GM18499 (cell line): ENCODE data around the gene PTPRK.

Source experiments
- ATAC-seq: cut with Tn5 transposase; IDR thresholded peaks from one replicate; pipeline ENCODE4 v1.9.1; 2021; ENCODE audit warnings: moderate number of reproducible peaks; ENCODE audit not compliant: insufficient read depth, unreplicated experiment

The PTPRK gene

GRCh38 chr6:128358244-128358776, 162.1 kb downstream of the PTPRK start:
- ATAC-seq: no peak

- no peak for ATAC-seq
These were observed 162.8 kb downstream of the PTPRK start for GRCh38 chr6:128357392-128358130.

DNA sequence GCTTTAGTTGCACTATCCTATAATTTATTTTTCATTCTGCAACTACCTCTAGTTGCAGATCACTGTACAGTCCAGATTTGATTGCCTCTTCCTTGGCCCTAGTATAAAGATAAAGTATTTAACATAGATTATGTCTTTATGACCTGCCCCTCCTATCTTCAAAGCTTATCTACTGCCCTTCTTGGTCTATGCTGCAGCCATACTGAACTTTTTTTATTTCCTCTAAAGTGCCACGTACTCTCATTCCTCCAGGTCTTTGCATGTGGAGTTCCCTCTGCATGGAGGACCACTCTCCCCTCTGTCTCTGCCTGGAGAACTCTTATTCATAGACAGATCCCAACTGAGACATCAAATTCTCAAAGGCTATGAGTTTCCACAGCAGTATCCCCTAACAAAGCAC, 168.0 kb downstream of the PTPRK start:
- no peak for ATAC-seq

DNA sequence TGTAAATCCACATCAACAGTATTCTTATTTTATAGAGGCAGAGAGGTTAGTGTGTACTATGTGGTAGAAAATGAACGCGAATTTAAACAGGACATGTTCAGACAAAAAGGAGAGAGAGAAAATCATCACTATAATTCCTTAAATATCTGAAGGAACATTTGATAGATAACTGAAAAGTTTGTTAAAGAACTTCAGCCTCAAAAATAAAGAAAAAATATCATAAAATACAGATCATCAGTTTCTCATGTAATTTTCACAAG, 169.2 kb downstream of the PTPRK start:
- ATAC-seq: no peak

GRCh38 chr6:128350416-128351254, 169.8 kb downstream of the PTPRK start:
- ATAC-seq: no peak

DNA sequence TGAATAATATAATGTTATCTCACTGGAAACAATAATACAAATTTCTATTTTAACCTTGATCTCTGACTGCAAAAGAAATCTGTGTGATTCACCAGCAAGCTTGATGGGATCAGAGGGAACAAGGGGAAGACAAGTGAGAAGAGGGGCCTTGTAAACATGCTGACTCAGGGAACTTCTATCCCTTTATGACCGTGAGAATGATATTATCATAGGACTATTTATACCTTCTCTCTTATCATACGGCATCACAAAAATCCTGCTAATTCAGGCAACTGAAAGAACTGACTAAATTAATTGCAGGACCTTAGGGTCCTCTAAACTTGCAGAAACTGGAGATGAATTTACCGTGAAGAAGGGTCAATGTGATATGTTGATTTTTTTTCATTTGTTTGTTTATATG, 173.3 kb downstream of the PTPRK start:
- ATAC-seq: no peak

DNA sequence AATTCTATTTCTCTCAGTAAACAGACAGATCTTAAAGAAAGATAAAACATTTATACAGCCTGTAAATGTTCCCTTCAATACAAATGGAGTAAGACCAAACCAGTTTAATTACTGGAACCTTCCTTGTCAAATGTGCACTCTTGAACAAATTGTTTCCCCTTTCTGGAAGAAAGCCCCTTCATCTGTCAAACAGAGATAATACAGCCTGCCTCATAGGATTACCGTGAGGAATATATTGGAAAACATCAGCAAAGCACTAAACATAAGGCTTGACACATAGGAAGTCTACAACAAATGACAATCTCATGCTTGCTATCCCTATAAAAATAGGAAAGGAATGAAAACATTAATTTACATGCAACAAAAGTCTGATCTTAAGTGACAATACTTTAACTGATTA, 173.8 kb downstream of the PTPRK start:
- no peak for ATAC-seq

DNA sequence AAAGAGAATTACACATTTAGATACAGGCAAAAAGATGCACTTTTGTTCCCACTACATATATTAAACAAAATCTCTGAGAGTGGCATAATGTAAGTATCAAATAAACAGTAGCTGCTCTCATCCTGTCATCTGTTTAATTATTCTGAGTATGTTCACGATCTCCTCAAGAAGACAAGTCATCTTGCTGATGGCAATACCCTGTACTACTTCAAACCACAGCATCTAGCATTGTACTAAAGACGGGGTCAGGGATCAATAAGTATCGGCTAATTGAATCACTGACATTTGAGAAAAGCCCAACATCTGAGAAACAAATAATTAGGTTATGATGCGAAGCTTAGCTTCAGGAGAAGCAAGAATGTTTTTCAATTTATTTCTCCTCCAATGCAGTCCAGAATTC, 175.1 kb downstream of the PTPRK start:
- no peak for ATAC-seq

GRCh38 chr6:128343706-128344105, 176.7 kb downstream of the PTPRK start:
- ATAC-seq: no peak

DNA sequence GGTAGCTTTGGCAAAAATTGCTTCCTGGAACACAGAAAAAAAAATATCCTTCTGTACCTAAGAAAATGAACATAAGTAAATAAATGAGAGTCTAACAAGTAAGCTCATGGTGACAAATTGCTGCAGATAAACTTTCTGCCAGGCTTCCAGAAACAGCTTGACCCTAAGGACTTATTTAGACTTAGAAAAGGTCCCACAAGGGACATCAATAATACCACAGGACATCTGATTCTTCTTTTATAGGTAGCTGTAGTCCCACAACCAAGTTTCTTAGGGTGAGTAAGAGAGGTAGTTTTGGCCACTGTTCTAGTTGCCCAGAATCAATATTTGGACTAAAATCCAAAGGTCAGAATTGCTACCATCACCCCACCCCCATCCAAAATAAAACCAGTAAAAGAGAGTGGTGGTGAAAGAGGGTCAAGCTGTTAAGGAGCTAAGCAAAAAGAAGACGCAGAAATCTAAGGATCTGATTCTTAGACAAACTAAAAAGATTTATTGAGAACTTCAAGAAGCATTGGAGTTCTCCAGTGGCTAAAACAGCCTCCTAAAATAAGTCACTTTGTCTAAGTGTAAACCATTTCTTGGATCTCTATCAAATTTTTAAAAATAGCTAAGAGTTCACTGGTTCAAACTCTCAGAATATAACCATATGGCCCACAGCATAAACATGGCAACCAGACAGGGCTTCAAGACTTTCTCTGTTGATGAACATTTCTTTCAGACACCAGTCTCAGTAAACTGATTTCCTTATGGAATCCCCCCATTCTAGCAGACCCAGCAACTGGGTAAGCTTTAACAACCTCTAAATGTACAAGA, 180.6 kb downstream of the PTPRK start:
- no peak for ATAC-seq

GRCh38 chr6:128337619-128338018, 182.8 kb downstream of the PTPRK start:
- ATAC-seq: no peak

DNA sequence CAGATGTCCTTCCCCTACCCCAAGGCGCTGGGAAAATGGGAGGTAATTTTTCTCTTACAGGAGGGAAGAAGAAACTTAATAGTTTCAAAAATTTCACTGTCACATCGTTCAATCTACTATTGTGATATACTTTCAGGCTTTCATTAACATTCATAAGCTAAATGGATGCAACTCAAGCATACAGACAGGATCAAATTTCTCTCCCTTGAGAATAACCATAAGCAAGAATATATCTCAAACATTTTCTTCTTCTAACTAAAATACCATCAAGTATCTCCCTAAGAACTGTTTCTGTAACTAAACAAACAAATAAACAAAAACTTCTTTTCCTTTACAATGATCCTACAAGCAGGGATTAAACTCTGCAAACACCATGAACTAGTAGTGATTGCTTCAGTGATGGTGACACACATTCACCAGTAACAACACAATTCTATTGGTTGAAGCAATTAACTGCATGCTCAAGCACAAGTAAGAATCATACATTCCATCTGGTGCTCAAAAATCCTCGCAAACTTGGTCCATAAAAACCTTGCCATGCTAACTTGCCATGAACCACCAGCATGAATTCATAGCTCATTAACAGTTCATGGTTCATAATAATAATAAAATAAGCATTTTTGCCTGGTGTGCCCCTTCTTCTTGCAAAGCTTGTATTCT, 183.8 kb downstream of the PTPRK start:
- ATAC-seq: no peak

DNA sequence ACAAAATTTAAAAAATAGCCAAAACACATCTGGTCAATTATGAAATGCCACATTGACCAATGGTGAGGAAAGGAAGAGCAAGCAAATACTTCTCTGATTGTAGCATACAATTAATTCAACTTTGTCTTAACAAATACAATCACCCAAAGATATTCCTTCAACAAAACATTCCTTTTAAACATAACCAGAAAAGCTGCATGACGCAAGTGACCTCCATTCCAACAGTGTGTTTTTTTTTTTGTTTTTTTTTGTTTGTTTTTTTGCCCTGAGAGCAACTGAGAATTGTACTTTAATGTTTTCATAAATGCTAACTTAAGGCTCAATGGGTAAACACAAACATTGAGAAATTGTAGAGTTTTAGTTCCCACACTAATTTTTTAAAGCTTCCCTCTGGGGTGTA, 184.4 kb downstream of the PTPRK start:
- no peak for ATAC-seq

DNA sequence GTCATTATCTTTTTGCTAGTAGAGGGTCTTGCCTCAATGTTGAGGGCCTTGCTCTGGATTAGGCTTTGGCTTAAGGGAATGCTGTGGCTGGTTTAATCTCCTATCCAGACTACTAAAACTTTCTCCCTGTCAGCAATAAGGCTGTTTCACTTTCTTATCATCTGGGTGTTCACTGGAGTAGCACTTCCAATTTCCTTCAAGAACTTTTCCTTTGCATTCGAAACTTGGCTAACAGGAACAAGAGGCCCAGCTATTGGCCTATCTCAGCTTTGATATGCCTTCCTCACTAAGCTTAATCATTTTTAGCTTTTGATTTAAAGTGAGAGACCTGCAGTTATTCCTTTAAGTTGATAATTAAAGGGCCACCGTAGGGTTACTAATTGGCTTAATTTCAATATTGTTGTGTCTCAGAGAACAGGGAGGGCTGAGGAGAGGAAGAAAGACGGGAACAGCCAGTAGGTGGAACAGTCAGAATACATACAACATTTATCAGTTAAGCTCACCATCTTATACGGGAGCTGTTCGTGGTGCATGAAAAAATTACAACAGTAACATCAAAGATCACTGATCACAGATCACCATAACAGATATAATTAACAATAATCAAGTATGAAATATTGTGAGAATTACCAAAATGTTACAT, 186.7 kb downstream of the PTPRK start:
- ATAC-seq: no peak

GRCh38 chr6:128327890-128328289, 192.5 kb downstream of the PTPRK start:
- ATAC-seq: peak; percentile 86

GRCh38 chr6:128323011-128323410, 197.4 kb downstream of the PTPRK start:
- no peak for ATAC-seq

- no peak for ATAC-seq
These were observed 200.5 kb downstream of the PTPRK start for GRCh38 chr6:128319946-128320345.

GRCh38 chr6:128319157-128319556, 201.2 kb downstream of the PTPRK start:
- no peak for ATAC-seq

DNA sequence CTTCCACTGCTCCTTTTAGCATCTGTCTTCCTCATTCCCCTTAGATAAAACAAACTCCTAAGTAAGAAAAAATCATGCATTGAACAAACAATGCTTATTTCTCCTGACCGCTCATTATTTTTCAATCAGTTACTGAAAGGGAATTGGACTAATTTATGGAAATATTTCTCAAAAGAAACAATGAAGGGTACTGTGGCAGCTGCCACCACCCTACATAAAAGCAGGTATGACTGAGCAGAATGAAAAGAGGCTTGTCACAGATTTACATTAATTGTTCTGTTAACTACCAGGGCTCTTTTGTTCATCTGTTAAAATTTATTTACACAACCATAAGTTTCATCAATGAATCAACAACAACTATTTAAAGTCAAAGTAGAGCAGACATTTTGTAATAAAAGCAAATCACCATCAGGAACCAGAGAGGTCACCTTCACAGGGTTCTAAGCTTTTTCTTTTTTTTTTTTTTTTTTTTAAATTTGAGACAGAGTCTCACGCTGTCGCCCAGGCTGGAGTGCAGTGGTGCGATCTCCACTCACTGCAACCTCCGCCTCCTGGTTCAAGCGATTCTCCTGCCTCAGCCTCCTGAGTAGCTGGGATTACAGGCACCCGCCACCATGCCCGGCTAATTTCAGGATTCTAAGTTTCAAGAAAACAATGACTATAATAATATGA, 204.0 kb downstream of the PTPRK start:
- no peak for ATAC-seq
